SIG-M5 treated with dmso at 0.1 percent for 504 hours (cell line): ENCODE data around the gene TCL1A.
"Not testable (repeated sequence)": the region's sequence is repeated elsewhere in the genome, so short reads cannot be mapped to it uniquely, and the experiment has no call there.

Source experiments
- DNase-seq: peaks from one replicate; lab custom pipeline; 2025; ENCODE audit not compliant: unreplicated experiment; lab: John Stamatoyannopoulos, UW

Gene TCL1A

DNA sequence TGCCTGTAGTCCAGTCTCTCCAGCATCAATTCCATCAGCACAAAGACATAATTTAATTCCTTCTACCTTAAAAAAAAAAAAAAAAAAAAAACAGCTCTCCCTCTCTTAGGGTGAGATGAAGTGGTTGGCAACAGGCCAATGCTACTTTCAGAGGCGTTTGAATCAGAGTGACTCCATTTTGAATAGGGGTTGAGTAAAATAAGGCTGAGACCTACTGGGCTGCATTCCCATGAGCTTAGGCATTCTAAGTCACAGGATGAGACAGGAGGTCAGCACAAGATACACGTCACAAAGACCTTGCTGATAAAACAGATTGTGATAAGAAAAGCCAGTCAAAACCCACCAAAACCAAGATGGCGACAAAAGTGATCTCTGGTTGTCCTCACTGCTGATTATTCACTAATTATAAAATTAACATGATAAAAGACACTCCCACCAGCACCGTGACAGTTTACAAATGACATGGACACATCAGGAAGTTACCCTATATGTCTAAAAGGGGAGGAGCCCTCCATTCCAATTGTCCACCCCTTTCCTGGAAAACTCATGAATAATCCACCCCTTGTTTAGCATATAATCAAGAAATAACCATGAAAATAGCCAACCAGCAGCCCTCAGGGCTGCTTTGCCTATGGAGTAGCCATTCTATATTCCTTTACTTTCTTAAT, 34.6 kb downstream of the TCL1A start:
- DNase-seq: no peak

DNA sequence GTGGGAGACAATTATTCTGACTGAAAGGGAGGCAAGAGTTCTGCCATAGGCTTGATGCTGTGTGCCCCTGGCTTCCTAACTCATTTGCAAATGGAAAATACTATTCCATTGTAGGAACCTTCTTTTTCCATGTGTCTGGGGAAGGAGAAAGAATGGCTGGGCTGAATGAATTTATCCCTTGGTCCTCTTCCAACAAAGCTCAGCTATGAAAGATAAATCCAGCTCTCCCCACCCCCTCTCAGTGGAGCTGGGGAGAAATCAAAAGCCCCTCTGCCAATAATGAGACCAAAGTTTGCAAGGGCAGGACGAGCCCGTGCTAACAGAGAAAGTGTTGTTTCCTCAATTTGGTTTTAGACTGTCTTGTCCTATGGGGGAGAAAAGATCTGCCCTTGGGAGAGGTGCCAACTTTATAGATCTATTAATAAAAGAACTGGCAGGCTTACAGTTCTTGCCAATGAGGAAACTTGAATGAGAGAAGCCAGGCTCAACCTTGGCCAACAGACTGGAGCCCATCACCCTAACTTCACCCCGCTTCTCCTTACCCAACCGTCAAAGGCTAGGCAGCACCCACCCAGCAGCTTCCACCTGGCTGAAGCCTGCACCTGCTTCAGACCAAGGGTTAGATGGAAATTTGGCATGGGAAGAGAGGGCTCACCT, 36.6 kb downstream of the TCL1A start:
- DNase-seq: no peak

DNA sequence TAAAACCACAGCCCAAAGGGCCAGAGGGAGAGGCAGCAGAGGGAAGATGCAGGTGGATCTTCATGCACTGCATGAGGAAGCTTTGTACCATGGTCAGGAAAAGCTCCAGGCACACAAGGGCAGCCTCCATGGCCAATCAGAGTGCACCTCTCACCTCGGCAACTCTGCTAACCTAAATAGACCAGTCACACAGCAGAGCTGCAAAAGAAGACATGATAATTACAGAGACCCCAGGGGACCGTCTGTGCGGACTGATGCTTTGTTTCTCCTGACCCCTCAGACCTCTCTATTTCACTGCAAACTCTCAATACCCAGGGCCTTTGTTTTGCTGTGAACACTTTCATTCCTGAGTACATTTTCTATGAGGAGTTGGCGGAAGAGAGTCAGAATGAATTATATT, 38.4 kb downstream of the TCL1A start:
- no peak for DNase-seq

DNA sequence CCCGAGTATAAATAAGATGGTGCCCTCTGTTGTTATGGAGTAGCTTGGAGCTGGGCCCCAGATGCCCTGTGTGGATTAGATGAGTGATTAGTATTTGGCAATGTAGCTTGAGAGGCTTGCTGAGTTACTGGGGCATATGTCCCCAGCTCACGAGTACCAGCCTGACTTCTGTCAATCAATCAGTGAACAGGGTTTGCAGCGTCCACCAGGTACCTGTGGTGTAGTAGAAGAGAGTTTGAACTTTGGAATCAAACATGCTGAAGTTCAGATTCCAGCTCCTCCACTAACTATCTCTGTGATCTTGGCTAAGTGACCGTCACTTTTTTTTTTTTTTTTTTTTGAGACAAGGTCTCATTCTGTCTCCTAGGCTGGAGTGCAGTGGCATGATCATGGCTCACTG, 39.3 kb downstream of the TCL1A start:
- DNase-seq: no peak

DNA sequence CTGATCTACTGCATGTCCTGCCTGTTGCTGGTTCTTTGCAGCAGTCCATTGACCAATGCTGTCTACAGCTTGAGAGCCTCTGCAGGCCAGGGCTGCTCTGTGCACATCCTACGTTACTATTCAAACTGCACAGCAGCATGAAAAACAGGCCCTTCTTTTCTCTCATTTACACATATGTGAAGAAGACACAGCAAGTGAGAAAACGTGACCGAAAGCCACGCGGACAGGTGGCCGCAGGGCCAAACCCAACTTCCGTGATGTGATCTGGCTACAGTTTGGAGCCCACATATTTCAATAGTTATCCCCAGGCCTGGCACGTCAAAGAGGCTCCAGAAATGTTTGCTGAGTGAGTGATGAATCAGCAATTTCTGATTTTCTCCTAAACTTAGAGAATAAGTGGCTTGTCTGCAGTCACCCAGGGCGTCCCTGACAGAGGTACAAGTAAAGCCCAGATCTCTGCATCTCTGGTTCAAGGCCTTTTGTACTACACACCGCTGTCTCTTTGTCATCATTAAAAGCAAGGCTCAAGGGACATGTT, 45.6 kb downstream of the TCL1A start:
- no peak for DNase-seq

DNA sequence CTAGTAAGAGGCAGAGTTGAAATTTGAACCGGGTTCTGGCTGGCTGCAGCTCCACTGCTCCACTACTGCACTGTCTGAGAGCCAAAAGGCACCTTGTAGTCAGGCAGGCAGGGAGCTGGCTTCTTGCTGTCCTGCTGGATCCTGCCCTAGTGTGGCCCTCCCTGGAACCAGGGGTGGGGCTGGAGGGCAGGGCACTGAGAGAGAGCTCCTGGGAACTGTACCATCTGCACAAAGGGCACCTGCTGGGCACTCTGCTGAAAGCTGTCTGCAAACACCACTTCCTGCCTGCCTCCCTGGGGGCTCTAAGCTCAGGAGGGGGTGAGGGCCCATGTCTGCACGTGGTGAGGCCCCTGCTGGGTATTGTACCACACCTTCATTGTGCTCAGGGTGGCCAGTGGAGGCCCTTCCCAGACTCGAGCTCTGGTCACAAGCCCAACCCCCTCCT, 46.7 kb downstream of the TCL1A start:
- DNase-seq: no peak

DNA sequence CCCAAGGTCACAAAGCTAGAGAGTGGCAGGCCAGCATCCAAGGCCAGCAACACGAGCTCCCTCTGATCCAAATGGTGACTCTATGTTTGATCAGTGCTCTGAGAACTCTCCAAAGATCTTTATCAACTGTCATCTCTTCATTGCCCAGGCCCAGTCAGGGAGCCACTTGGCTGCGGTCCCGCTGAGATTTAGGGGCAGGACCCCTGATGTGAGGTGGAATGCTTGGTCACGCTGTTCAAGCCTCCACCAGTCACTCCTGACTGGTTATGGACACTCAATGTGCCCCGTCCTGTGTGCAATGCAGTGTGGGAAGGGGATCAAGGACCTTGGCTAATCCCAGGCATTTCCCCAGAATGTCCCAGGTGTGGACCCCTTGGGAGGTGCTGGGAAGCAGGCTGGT, 47.5 kb downstream of the TCL1A start:
- no peak for DNase-seq

DNA sequence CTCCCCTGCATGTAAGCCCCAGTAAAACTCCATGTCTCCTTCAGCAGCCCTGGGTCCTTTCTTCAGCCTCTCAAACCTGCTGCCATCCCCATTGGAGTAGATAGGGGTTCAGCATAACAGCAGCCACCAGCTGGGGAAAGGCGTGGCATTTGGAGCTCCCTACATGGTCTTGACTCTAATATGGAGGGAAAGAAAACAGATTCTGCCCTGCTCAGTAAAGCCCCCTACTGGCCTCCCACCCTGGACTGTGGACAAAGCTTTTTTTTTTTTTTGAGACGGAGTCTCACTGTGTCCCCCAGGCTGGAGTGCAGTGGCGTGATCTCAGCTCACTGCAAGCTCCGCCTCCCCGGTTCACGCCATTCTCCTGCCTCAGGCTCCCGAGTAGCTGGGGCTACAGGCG, 48.4 kb downstream of the TCL1A start:
- DNase-seq: not testable (repeated sequence)

DNA sequence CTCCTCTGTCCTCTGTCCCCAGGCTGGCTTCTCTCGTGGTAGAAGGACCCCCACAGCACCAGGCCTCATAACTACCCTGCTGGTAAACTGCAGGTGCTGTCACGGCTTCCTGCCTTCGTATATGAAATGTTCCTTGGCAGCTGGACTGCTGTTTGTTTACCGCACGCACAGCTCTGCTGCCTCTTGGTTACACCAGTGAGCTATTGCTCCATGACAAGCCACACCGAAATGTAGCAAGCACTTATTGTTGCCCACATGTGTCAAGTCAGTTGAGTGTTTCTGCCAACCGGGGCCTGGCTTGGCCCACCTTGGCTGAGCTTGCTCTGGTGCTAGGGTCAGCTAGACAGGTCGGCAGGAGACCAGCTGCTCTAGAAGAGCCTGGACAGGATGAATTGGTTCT, 49.4 kb downstream of the TCL1A start:
- DNase-seq: no peak

DNA sequence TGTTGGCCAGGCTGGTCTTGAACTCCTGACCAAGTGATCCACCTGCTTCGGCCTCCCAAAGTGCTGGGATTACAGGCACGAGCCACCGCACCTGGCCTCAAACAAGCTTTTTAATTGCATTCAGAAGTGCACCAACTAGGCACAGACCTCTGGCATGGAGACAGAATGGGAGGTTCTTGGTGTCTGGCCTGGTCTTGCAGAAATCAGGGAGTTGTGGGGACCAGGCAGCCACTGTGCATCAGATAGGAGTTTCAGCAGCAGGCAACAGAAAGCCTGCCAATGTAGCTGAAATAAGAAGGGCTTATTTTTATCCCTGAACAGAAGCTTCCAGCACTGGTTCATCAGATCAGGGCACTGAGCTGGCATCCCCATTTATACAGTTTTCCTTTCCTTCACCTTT, 49.9 kb downstream of the TCL1A start:
- DNase-seq: no peak

DNA sequence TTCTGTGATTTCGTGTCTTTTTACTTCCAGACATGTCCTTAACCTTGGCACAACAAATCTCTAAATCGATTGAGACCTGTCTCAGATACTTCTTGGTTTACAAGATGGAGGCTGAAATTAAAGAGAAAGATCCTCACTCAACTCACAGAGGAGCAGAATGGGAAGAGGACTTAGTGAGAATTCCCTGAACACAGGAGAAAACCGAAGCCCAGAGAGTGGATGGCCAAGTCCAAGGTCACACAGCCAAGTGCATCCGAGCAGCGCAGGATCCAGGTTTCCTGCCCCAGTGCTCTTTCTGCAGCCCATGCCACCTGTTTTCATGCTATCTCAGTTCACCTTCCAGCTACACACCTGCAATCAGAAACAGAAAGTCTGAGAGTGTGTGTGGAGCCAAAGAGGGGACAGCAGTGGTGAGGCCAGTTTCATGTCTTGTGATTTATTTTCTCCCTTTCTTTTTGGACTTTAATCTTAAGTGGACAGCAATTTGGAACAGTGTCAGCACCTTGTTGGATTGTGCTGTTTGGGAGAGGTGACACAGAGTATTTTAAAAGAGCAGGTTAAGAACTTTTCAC, 50.6 kb downstream of the TCL1A start:
- DNase-seq: no peak

DNA sequence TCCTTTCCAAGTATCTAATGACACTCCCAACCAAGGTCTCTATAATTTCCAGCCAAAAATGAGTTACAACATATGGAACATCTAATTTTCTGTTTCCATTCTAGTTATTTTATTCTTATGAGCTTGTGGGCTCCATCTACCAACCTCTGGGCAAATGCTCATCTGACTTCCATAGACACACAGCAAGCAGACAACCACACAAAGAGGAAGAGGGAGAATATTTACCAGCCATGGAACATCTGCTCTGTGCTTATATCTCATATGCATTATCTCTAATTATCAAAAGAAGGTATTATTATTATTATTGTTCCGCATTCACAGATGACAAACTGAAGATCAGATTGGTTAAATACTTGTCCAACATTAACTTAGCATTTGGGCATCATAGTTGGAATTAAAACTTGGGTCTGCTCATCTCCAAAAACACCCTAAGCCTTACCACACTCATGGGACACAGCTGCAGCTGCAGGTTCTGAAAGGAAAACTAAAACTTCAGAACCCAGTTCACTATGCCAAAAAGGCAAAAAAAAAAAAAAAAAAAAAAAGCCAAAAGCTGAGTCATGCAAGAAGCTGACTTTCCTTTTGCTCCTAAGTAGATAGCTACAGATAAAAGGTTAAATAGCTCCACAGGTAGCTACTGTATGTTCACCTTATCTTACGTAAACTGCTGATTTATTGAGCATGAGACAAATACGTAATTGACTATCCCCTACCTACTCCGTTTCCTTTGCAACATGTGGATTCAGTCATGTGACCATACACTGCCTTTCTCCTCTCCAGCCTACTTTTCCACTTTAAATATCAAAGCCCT, 51.3 kb downstream of the TCL1A start:
- no peak for DNase-seq

DNA sequence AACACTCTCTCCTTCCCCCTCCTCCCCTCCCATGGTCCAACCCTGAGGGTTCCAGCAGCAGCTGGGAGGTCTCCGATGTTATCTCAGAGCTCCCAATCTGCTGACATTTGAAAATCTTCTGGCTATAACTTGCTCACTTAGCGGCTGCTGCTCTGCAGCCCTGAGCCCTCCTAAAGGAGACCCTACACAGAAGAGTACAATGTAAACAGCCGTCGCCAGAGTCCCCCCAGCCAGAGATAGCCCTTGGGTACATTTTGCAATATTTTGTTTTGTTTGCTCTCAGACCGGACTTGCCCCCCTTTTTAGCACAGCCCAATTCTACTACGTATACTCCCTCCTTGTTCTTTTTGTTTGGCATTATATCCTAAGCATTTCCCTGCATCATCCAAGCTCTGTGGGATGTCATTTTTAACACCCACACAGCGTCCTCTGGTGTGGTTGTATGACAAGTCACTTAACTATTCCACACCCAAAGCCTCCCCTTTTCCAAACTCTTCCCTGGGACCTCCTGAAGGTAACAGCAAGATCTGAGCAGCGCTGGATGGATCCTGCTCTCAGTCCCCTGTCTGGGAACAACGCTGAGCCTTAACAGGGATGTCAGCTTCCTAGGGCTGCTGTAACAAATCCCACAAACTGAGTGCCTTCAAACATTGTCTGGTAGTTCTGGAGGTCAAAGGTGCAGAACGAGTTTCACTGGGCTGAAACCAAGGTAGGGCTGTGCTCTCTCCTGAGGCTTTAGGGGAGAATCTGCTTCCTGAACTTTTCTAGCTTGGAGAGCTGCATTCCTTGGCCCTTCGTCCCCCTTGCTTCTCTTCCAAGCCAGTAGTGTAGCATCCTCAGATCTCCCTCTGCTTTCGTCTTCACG, 53.0 kb downstream of the TCL1A start:
- no peak for DNase-seq

DNA sequence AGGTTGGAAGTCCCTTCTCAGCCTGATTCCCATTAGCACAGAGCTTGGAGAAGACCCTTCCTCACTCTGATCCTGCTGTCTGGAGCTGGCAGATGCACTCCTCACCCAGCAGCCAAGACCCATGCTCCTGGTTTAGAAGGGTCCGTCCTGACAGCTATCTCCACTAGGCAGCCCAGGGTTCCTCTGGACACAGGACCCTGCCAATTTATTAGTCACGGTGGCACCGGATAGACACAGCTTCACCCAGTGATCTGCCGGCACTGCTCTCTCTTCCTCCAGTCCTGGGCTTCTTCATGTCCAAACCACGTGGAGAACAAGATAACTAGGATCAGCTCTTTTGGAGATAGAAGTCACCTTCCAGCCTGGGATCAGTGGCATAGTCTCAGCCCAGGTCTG, 53.9 kb downstream of the TCL1A start:
- DNase-seq: no peak
